ENCODE measurements around the gene EXOSC1. TPM values are rescaled to one million over a fixed set of nuclear protein-coding genes. Genes with fewer than 3 reads are reported as not detected.
"Not testable (repeated sequence)": the region's sequence is repeated elsewhere in the genome, so short reads cannot be mapped to it uniquely, and the experiment has no call there.

EXOSC1 gene
- total RNA-seq, 1 experiment from 2014 or later: 56.7 TPM

- in situ Hi-C loops (cut with HindIII; ENCODE audit: low sequenced_read_pairs); DNase-seq (ENCODE audit: low spot score): not testable (repeated sequence)
Measured at GRCh38 chr10:97423757-97424098, 22.1 kb downstream of the EXOSC1 start.

GRCh38 chr10:97416565-97416964, 29.2 kb downstream of the EXOSC1 start:
- in situ Hi-C loops (cut with HindIII; ENCODE audit: low sequenced_read_pairs): no loop called here
- DNase-seq (ENCODE audit: low spot score): no peak

- DNase-seq (ENCODE audit: low spot score): no peak
- in situ Hi-C loops (cut with HindIII; ENCODE audit: low sequenced_read_pairs): no loop called here
Measured at GRCh38 chr10:97412891-97413304, 32.9 kb downstream of the EXOSC1 start.

- DNase-seq (ENCODE audit: low spot score): no peak
- in situ Hi-C loops (cut with HindIII; ENCODE audit: low sequenced_read_pairs): no loop called here
Measured at GRCh38 chr10:97411406-97411805, 34.4 kb downstream of the EXOSC1 start.

- no peak for DNase-seq (ENCODE audit: low spot score)
- in situ Hi-C loops (cut with HindIII; ENCODE audit: low sequenced_read_pairs): no loop called here
Measured at GRCh38 chr10:97408496-97408992, 37.3 kb downstream of the EXOSC1 start.

GRCh38 chr10:97407952-97408248, 37.9 kb downstream of the EXOSC1 start:
- no peak for DNase-seq (ENCODE audit: low spot score)
- in situ Hi-C loops (cut with HindIII; ENCODE audit: low sequenced_read_pairs): no loop called here

DNA sequence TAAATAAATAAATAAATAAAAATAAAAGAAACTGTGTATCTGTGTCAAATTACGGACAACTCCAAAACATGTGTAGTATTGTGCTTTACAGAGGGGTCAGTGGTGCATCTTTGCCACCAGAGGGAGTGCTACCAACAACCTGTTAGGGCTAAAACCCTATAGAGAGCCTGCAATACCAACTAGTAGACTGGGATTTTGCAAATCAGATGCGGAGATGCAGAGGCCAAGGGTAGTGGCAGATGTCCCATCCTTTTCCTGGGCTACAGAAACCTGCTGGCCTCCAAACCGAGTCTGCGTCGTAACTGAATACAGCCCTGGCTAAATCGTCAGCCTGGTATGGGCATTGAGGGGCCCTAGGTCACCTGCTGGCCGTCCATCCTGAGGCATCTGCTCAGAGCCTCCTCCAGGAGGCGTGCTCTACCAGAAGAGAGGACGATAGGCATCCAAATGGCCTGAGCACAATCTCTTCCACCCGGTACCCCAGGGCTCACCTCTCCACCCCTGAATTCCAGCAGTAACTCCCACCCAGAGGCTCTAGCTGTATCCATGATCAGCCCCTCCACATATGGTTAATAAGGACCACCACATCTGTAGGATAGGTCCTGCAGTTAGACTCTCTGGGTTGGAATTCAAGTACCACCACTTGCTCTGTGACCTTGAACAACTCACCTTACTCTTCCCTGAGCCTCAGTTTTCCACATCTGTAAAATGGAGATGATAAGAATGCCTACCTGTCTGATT, 38.4 kb downstream of the EXOSC1 start:
- DNase-seq (ENCODE audit: low spot score): peak; percentile 85
- in situ Hi-C loops (cut with HindIII; ENCODE audit: low sequenced_read_pairs): no loop called here

- in situ Hi-C loops (cut with HindIII; ENCODE audit: low sequenced_read_pairs); DNase-seq (ENCODE audit: low spot score): not testable (repeated sequence)
Measured at GRCh38 chr10:97406483-97406882, 39.3 kb downstream of the EXOSC1 start.

DNA sequence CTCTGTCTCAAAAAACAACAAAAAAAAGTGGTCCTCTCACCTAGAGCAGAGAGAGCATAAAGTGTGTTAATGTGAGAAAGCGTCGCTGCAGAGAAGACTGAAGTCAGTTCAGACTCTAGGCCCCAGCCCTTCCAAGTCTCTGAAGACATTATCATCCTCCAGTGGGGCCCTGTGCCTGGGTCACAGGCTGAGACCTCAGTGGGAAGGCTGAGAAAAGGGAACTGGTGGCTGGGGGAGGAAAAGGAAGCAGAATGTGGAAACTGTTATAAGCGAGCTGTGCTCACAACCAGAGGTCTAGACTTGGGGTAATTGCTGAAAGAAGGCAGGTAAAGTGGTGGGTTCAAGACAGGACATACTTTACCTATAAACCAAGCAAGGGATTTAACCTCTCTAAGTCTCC, 39.7 kb downstream of the EXOSC1 start:
- in situ Hi-C loops (cut with HindIII; ENCODE audit: low sequenced_read_pairs): no loop called here
- DNase-seq (ENCODE audit: low spot score): no peak

DNA sequence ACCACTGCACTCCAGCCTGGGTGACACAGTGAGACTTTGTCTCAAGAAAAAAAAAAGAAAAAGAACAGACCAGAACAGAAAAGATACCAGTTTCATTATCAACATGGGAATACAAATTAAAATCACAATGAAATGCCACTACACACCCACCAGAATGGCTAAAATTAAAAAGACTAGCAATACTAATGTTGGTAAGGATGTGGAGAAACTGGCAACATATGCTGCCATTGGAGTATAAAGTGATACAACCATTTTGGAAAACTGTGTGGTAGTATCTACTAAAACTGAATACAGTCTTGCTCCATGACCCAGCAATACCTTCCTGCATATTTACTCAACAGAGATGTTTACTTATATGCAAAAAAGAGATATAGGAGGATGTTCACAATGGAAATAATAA, 41.8 kb downstream of the EXOSC1 start:
- DNase-seq (ENCODE audit: low spot score): no peak
- in situ Hi-C loops (cut with HindIII; ENCODE audit: low sequenced_read_pairs): no loop called here

DNA sequence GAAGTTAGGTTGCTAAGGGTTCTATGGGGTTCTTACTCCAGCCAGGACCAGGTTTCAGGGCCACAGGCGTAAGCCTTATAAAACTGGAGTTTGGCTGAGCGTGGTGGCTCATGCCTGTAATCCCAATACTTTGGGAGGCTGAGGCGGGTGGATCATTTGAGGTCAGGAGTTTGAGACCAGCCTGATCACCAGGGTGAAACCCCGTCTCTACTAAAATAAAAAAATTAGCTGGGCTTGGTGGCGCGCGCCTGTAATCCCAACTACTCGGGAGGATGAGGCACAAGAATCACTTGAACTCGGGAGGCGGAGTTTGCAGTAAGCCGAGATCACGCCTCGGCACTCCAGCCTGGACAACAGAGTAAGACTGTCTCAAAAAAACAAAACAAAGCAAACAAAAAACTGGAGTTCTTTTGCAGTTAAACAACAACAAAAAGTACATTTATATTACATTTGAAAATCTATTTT, 44.3 kb downstream of the EXOSC1 start:
- DNase-seq (ENCODE audit: low spot score): no peak
- in situ Hi-C loops (cut with HindIII; ENCODE audit: low sequenced_read_pairs): no loop called here

DNA sequence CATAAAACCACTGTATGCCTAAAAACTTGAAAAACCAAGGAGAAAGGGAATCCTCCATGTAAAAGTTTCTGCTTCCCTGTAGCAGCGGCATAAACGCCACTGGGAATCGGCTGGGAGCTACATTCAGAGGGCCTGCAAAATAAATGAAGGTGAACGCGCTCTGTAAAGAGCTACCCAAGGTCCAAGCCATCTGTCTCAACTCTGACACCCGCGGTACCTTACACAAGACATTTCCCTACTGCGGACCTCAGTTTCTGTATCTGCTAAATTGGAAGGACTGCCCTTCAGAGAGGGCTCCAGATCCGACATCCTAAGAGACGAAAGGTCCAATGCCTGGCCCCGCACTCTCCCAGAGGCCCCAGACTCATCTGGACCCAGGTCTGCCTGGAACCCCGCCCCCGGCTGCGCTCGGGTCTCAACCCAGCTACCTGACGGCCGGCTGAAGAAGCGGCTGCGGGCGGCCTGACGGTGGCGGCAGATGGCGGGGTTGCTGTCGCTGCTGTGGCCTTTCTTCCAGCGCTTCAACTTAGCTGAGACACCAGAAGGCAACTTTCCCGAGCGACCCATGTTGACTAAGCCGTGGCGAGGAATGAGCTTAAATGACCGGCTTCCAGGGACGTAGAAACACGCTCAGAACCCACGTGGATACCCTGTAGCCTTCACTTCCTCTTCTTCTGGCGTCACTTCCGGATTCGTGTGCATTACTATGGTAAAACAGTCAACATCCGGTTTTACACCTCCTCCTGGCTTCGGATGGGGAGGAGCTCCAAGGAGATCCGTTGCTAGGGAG, 44.9 kb downstream of the EXOSC1 start, which contains the start of gene RRP12:
Gene RRP12 (minus strand): TSS at position 676 of the 790 bp plus-strand sequence. CDS start 109 bp downstream, at position 567.
- in situ Hi-C loops (cut with HindIII; ENCODE audit: low sequenced_read_pairs): no loop called here
- peak; percentile 99 for DNase-seq (ENCODE audit: low spot score)

- in situ Hi-C loops (cut with HindIII; ENCODE audit: low sequenced_read_pairs): no loop called here
- DNase-seq (ENCODE audit: low spot score): no peak
Measured at GRCh38 chr10:97399843-97400545, 45.8 kb downstream of the EXOSC1 start.

GRCh38 chr10:97396056-97396455, 49.8 kb downstream of the EXOSC1 start:
- in situ Hi-C loops (cut with HindIII; ENCODE audit: low sequenced_read_pairs): no loop called here
- no peak for DNase-seq (ENCODE audit: low spot score)

DNA sequence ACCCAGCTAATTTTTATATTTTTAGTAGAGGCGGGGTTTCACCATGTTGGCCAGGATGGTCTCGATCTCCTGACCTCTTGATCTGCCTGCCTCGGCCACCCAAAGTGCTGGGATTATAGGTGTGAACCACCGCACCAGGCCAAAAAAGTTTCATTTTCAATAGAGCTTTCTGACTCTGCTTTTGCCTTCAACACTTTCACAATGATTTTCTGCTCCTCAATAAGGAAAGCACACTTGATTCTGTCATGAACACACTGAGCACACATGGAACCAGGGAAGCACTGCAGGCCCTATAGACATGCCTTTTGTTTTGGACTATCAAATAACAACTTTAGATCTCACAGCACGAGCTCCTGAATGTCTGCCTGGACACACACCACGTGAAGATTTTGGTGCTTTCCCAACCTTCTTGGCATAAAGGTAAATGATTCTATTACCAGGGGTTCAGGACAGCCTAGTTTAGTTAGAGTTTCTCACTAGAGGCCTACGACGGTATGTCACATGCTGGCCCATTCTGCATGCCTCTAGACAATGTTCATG, 52.7 kb downstream of the EXOSC1 start:
- DNase-seq (ENCODE audit: low spot score): no peak
- in situ Hi-C loops (cut with HindIII; ENCODE audit: low sequenced_read_pairs): no loop called here

DNA sequence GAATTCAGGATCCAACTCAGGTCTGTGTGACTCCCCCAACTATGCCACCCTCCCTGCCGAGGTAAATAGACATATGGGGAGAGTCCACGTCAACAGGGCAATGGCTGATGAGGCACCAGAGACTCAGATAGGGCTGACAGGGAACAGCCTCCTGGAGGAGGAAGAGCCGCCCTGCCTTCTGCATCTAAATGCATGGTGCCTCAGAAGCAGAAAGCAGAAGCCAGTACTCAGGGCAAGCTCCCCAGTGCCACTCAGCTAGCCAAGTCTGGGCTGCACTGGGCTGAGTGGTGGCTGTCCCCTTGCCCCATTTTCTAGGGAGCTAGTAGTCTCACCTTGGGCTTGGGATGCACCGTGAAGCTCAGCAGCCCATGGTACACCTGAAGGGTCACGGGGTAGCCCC, 55.7 kb downstream of the EXOSC1 start:
- DNase-seq (ENCODE audit: low spot score): no peak
- in situ Hi-C loops (cut with HindIII; ENCODE audit: low sequenced_read_pairs): no loop called here

DNA sequence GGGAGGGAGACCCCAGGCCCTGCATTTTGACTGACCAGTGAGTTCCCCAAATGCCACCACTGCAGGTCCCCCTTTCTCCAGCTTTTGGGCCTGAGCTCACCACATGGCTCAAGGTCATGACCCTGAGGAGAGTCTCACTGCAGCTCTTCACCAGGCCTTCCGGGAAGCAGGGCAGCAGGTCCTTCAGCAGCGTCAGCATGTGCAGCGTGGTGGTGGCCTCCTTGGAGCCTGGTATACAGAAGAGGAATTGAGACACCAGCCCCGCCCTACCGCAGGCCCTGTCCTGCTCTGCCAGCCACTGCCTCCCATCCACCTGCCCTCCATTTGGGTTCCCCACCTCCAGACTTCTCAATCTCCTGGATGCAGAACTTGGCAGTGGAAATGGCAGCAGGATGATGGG, 57.7 kb downstream of the EXOSC1 start:
- no peak for DNase-seq (ENCODE audit: low spot score)
- in situ Hi-C loops (cut with HindIII; ENCODE audit: low sequenced_read_pairs): no loop called here

All from G401 (cell line).